HCT116 (cell line): ENCODE data around the gene C6orf132. TPM values are rescaled to one million over a fixed set of nuclear protein-coding genes. Genes with fewer than 3 reads are reported as not detected.
A peak's percentile ranks its signal among the peaks of the same experiment; 100 is the strongest.

ENCODE experiments used
- ATAC-seq: fragments of 200-7000 bp; cut with Tn5 transposase; 2 replicates; pipeline ENCODE4 v1.9.1; 2020; ENCODE audit warnings: mild to moderate bottlenecking, moderate library complexity
- BruUV-seq: library from RNA; stranded (reverse); fragments of 400-500 nt; replicated peaks from 2 replicates; lab custom pipeline; 2021; lab: Mats Ljungman, UMichigan
- CTCF ChIA-PET: fragments of 300-600 bp; sonication (Branson Sonifier 250); formaldehyde crosslinking; loops from one replicate; lab custom pipeline; 2021; ENCODE audit warnings: antibody characterized with exemption; lab: Charles Lee
- POLR2A ChIA-PET: fragments of 300-600, 350-600 bp; sonication (Branson Sonifier 250); formaldehyde crosslinking; loops from one replicate; lab custom pipeline; 2021; ENCODE audit warnings: antibody characterized with exemption; lab: Charles Lee
- RAD21 ChIA-PET, 2 experiments: fragments of 300-600 bp; sonication (Branson Sonifier 250); formaldehyde crosslinking; loops; one replicate each; lab custom pipeline; 2023; ENCODE audit warnings: low total read pairs in 2 of 2; ENCODE audit not compliant: uncharacterized antibody in 2 of 2, unreplicated experiment in 2 of 2, low non-redundant PET in 1 of 2; lab: Charles Lee
- DNase-seq: peaks from one replicate; pipeline ENCODE4 v3.0.0-alpha.2; 2010; ENCODE audit warnings: low read depth, low spot score
- H2AFZ ChIP-seq: fragments of 200-600 bp; shearing (Covaris generic), sonication (generic); 2 replicates; pipeline ENCODE4 v1.6.1; 2017; ENCODE audit warnings: low read depth, mixed run types, mixed read lengths, antibody characterized with exemption, low read length; ENCODE audit not compliant: poor library complexity, severe bottlenecking
- H3K27ac ChIP-seq: 2 replicates; pipeline ENCODE4 v1.5.1; 2012; ENCODE audit warnings: low read depth, low read length
- H3K27me3 ChIP-seq: fragments of 200-600 bp; sonication (generic); 2 replicates; pipeline ENCODE4 v1.6.1; 2016; ENCODE audit warnings: mixed run types, low read length, mixed read lengths; ENCODE audit not compliant: insufficient read depth
- H3K36me3 ChIP-seq, 2 experiments: fragments of 200-500 bp in 1 of 2; fragments of 200-600 bp in 1 of 2; sonication (Bioruptor generic) in 1 of 2; sonication (generic) in 1 of 2; 2 replicates each; pipeline versions ENCODE4 v1.5.1 to v1.6.1; 2014 to 2016; ENCODE audit warnings: low read length in 2 of 2, inconsistent platforms in 1 of 2, mixed read lengths in 1 of 2, mixed run types in 1 of 2; ENCODE audit not compliant: insufficient read depth in 2 of 2, control insufficient read depth in 1 of 2
- H3K4me1 ChIP-seq, 2 experiments: fragments of 200-600 bp in 1 of 2; sonication (generic) in 1 of 2; 2 replicates each; pipeline versions ENCODE4 v1.5.1 to v1.6.1; 2012 to 2017; ENCODE audit warnings: low read length in 2 of 2, inconsistent platforms in 1 of 2, mild to moderate bottlenecking in 1 of 2, mixed read lengths in 1 of 2, mixed run types in 1 of 2, moderate library complexity in 1 of 2; ENCODE audit not compliant: insufficient read depth in 2 of 2, control insufficient read depth in 1 of 2
- H3K4me2 ChIP-seq: fragments of 200-600 bp; sonication (generic); 2 replicates; pipeline ENCODE4 v1.6.1; 2017; ENCODE audit warnings: mixed run types, low read length, mixed read lengths
- H3K4me3 ChIP-seq, 2 experiments: fragments of 200-600 bp in 1 of 2; sonication (generic) in 1 of 2; replicated peaks in 1 of 2; 2 replicates each; pipeline ENCODE4 v1.5.1; 2011 to 2016; ENCODE audit warnings: low read length in 2 of 2, control low read depth in 1 of 2, low read depth in 1 of 2, mild to moderate bottlenecking in 1 of 2, mixed read lengths in 1 of 2, mixed run types in 1 of 2
- H3K79me2 ChIP-seq: fragments of 200-600 bp; sonication (generic); 2 replicates; pipeline ENCODE4 v1.6.1; 2017; ENCODE audit warnings: mild to moderate bottlenecking, mixed run types, low read length, moderate library complexity, mixed read lengths; ENCODE audit not compliant: insufficient read depth
- H3K9ac ChIP-seq: fragments of 200-600 bp; sonication (generic); 2 replicates; pipeline ENCODE4 v1.6.1; 2016; ENCODE audit warnings: low read length, mixed read lengths
- H3K9me2 ChIP-seq: fragments of 200-600 bp; sonication (generic), shearing (Covaris generic); 2 replicates; pipeline ENCODE4 v1.6.1; 2017; ENCODE audit warnings: mixed run types, mild to moderate bottlenecking, moderate library complexity; ENCODE audit not compliant: insufficient read depth
- H3K9me3 ChIP-seq, 2 experiments: fragments of 200-500 bp in 1 of 2; fragments of 200-600 bp in 1 of 2; sonication (Bioruptor generic) in 1 of 2; sonication (generic) in 1 of 2; 2 replicates each; pipeline ENCODE4 v1.6.1; 2014 to 2017; ENCODE audit warnings: low read length in 2 of 2, mixed read lengths in 2 of 2, inconsistent platforms in 1 of 2, low read depth in 1 of 2, mild to moderate bottlenecking in 1 of 2, mixed run types in 1 of 2, moderate library complexity in 1 of 2; ENCODE audit not compliant: control insufficient read depth in 1 of 2, insufficient read depth in 1 of 2
- H4K20me1 ChIP-seq: fragments of 200-600 bp; sonication (generic), shearing (Covaris generic); 2 replicates; pipeline ENCODE4 v1.6.1; 2017; ENCODE audit warnings: mixed run types, mild to moderate bottlenecking, moderate library complexity; ENCODE audit not compliant: insufficient read depth
- CBX3 ChIP-seq: IDR thresholded peaks from 2 replicates; pipeline ENCODE4 v1.6.1; 2012; ENCODE audit warnings: low read depth
- CEBPB ChIP-seq: IDR thresholded peaks from 2 replicates; pipeline ENCODE4 v1.6.1; 2012; ENCODE audit warnings: low read depth
- EGR1 ChIP-seq: IDR thresholded peaks from 2 replicates; pipeline ENCODE4 v1.6.1; 2012; ENCODE audit warnings: low read depth
- EZH2 ChIP-seq: fragments of 200-600 bp; sonication (generic); IDR thresholded peaks from 2 replicates; pipeline ENCODE4 v1.6.1; 2017; ENCODE audit warnings: antibody characterized with exemption, mixed run types
- FOSL1 ChIP-seq: IDR thresholded peaks from 2 replicates; pipeline ENCODE4 v1.6.1; 2012; ENCODE audit warnings: low read depth
- JUND ChIP-seq: IDR thresholded peaks from 2 replicates; pipeline ENCODE4 v1.6.1; 2012
- POLR2A ChIP-seq: IDR thresholded peaks from 2 replicates; pipeline ENCODE4 v1.7.0; 2011; ENCODE audit warnings: borderline replicate concordance; ENCODE audit not compliant: insufficient read depth, insufficient read length; ENCODE audit errors: extremely low read depth
- POLR2AphosphoS5 ChIP-seq: IDR thresholded peaks from 2 replicates; pipeline ENCODE4 v1.6.1; 2011; ENCODE audit warnings: mild to moderate bottlenecking, low read depth, low read length, moderate library complexity
- RAD21 ChIP-seq: IDR thresholded peaks from 2 replicates; pipeline ENCODE4 v1.6.1; 2012; ENCODE audit warnings: low read depth, mild to moderate bottlenecking
- SP1 ChIP-seq: IDR thresholded peaks from 2 replicates; pipeline ENCODE4 v1.6.1; 2012; ENCODE audit warnings: low read depth
- SRF ChIP-seq: IDR thresholded peaks from 2 replicates; pipeline ENCODE4 v1.6.1; 2012; ENCODE audit warnings: low read depth
- TCF7L2 ChIP-seq: IDR thresholded peaks from 2 replicates; pipeline ENCODE4 v1.7.0; 2011; ENCODE audit warnings: borderline replicate concordance, inconsistent platforms; ENCODE audit not compliant: insufficient read depth, insufficient read length; ENCODE audit errors: extremely low read depth
- YY1 ChIP-seq: IDR thresholded peaks from 2 replicates; pipeline ENCODE4 v1.6.1; 2011; ENCODE audit warnings: low read length, low read depth, moderate library complexity, mild to moderate bottlenecking; ENCODE audit not compliant: insufficient replicate concordance; ENCODE audit errors: extremely low read depth
- ZNF274 ChIP-seq: fragments of 200-500 bp; sonication (Bioruptor generic); IDR thresholded peaks from 2 replicates; pipeline ENCODE4 v1.6.1; 2014; ENCODE audit warnings: mild to moderate bottlenecking, low read depth, low read length, inconsistent platforms
- intact Hi-C: fragments of 100-400 bp; cut with micrococcal nuclease; formaldehyde crosslinking; loops from 2 replicates; pipeline ENCODE4 v1.10.0; 2022
- total RNA-seq: library from RNA; stranded (reverse); gene quantifications from one replicate; pipeline ENCODE4 v1.2.1, GENCODE V29; 2021; ENCODE audit not compliant: unreplicated experiment
- TF ChIP-seq, protein P1 (sequence below): IDR thresholded peaks from 2 replicates; pipeline ENCODE4 v1.6.1; 2012
- TF ChIP-seq, protein P2 (sequence below): IDR thresholded peaks from 2 replicates; pipeline ENCODE4 v1.6.1; 2011; ENCODE audit warnings: mild to moderate bottlenecking, low read length, moderate library complexity; ENCODE audit not compliant: insufficient replicate concordance; ENCODE audit errors: extremely low read depth
- TF ChIP-seq, protein P3 (sequence below): IDR thresholded peaks from 2 replicates; pipeline ENCODE4 v1.6.1; 2012

Gene C6orf132
- total RNA-seq, 1 experiment from 2014 or later = 18.9 TPM

DNA sequence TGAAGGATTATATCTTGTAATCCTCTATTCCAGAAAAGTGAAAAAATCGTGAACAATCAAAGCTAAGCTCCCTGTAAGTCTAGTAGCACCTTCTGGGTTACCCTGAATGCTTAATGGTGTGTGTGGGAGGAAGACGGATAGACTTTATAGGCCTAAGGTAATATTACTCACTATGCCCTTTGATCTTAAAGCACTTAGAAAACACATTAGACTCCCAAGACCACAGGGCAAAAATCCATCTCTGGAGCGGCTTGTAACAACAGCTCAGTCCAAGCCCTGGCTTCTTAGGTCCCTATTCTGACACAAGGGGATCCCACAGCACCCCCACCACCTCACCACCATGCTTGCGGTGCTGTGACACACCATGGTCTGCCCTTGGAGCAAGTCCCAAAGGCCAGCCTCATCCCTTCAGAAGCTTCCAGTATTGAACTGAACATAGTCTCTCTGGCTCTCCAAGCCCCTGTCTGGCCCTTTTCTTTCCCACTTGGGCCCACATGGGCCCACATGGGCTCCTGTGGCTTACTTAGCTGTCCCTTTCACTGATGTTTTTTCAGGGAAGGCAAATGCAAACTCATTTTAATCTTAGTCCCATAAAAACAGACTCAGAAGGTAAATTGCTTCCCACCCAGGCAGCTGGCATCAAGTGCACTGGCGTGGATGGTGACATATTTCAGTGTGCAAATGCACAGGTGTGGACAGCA is 28.3 kb downstream of the C6orf132 start:
- Histone ChIP-seq H2AFZ (no peak overlapping the region), H3K9ac (peak overlapping the region; percentile 21), H4K20me1 (no peaks in the 10 kb centered on the region), H3K27ac (peak overlapping the region; percentile 37), H3K4me1 (peaks cover 37 to 49% of the 10 kb centered on the region in 2 experiments), H3K79me2 (no peaks in the 10 kb centered on the region), H3K9me2 (no peaks in the 10 kb centered on the region), H3K27me3 (no peaks in the 10 kb centered on the region), H3K4me3 (peak overlapping the region in 1 of 2 experiments; percentile 22; a peak in 2 of 4 replicates), H3K36me3 (peaks cover 0 to 3% of the 10 kb centered on the region in 2 experiments; a peak in 1 of 4 replicates), H3K4me2 (peak overlapping the region; percentile 71), H3K9me3 (no peaks in the 10 kb centered on the region)
- ATAC-seq (peak; percentile 71), DNase-seq (peak; percentile 75)
- BruUV-seq = no TSS peak
- ChIA-PET POLR2A (interaction anchor here (1.3 kb wide), 1 partner anchor 23 kb away, joined by 4 read pairs; no protein-coding TSS in a partner anchor), CTCF (interaction anchor here (1.2 kb wide), 1 partner anchor 9 kb away, joined by 3 read pairs; no protein-coding TSS in a partner anchor), RAD21 (interaction anchor here (0.9 to 1.3 kb wide), 2 partner anchors 15 to 53 kb away, joined by 3 to 4 read pairs; no protein-coding TSS in a partner anchor)
- TF ChIP-seq TCF7L2 (peak; percentile 83), CEBPB (no peak)
- intact Hi-C loops = no loop called here

DNA sequence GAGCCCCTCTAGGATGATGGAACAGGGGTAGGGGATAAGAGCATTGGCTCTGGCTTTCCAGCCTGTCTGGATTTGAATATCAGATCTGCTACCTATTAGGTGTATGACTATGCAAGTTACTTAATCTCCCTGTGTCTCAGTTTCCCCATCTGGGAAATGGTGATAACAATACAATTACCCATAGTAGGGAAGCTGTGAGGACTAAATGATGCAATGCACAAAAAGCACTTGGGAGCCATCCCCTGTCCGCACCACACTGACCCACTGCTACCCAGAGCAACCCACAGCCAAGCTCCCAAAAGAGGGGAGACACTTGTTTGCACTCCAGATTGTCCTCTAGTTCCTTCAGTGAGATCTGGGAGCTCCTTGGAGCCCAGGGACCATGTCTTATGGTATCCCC is 30.1 kb downstream of the C6orf132 start:
- CTCF ChIA-PET = no interaction called here
- intact Hi-C loops = no loop called here
- H3K9me3 ChIP-seq = no peaks in the 10 kb centered on the region
- ATAC-seq = no peak
- no peak overlapping the region for H3K4me2 ChIP-seq
- H3K4me3 ChIP-seq = no peak overlapping the region
- no peaks in the 10 kb centered on the region for H3K27me3 ChIP-seq
- no peak overlapping the region for H3K9ac ChIP-seq
- POLR2A ChIA-PET = no interaction called here
- no peak overlapping the region for H2AFZ ChIP-seq
- H3K27ac ChIP-seq = no peak overlapping the region
- no TSS peak for BruUV-seq
- peaks cover 19 to 31% of the 10 kb centered on the region in 2 experiments for H3K4me1 ChIP-seq
- no peaks in the 10 kb centered on the region for H3K79me2 ChIP-seq
- RAD21 ChIA-PET = no interaction called here
- no peak for DNase-seq
- H3K36me3 ChIP-seq = peaks cover 0 to 8% of the 10 kb centered on the region in 2 experiments; a peak in 2 of 4 replicates
- H4K20me1 ChIP-seq = no peaks in the 10 kb centered on the region
- no peaks in the 10 kb centered on the region for H3K9me2 ChIP-seq
- TF ChIP-seq, protein P1, sequence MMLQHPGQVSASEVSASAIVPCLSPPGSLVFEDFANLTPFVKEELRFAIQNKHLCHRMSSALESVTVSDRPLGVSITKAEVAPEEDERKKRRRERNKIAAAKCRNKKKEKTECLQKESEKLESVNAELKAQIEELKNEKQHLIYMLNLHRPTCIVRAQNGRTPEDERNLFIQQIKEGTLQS = no peak
- TF ChIP-seq SP1 (no peak), EZH2 (no peak), RAD21 (no peak), TCF7L2 (no peak), POLR2AphosphoS5 (no peak), FOSL1 (no peak), EGR1 (no peak), YY1 (no peak), CBX3 (no peak), POLR2A (no peak), SRF (no peak), JUND (no peak), ZNF274 (no peak)
- TF ChIP-seq, protein P2, sequence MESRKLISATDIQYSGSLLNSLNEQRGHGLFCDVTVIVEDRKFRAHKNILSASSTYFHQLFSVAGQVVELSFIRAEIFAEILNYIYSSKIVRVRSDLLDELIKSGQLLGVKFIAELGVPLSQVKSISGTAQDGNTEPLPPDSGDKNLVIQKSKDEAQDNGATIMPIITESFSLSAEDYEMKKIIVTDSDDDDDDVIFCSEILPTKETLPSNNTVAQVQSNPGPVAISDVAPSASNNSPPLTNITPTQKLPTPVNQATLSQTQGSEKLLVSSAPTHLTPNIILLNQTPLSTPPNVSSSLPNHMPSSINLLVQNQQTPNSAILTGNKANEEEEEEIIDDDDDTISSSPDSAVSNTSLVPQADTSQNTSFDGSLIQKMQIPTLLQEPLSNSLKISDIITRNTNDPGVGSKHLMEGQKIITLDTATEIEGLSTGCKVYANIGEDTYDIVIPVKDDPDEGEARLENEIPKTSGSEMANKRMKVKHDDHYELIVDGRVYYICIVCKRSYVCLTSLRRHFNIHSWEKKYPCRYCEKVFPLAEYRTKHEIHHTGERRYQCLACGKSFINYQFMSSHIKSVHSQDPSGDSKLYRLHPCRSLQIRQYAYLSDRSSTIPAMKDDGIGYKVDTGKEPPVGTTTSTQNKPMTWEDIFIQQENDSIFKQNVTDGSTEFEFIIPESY = no peak
- TF ChIP-seq, protein P3, sequence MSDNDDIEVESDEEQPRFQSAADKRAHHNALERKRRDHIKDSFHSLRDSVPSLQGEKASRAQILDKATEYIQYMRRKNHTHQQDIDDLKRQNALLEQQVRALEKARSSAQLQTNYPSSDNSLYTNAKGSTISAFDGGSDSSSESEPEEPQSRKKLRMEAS = no peak
